GM18517 (cell line): ENCODE measurements around the gene HSPA12A.

Experiments used
- ATAC-seq: cut with Tn5 transposase; IDR thresholded peaks from one replicate; pipeline ENCODE4 v1.9.1; 2021; ENCODE audit warnings: mild to moderate bottlenecking, moderate library complexity; ENCODE audit not compliant: unreplicated experiment

HSPA12A gene

GRCh38 chr10:116744163-116744753 is 1.9 kb upstream of the HSPA12A start:
- no peak for ATAC-seq

- ATAC-seq = no peak
Observed at GRCh38 chr10:116743266-116744064, 1.1 kb upstream of the HSPA12A start.

- ATAC-seq = no peak
Observed at GRCh38 chr10:116741391-116742351, 695 bp downstream of the HSPA12A start.

- ATAC-seq = no peak
Observed at GRCh38 chr10:116740971-116741370, 1.4 kb downstream of the HSPA12A start.

GRCh38 chr10:116738339-116738738 is 4.0 kb downstream of the HSPA12A start:
- no peak for ATAC-seq

- no peak for ATAC-seq
Observed at GRCh38 chr10:116737627-116738327, 4.6 kb downstream of the HSPA12A start.

GRCh38 chr10:116733566-116733965 is 8.8 kb downstream of the HSPA12A start:
- no peak for ATAC-seq

- no peak for ATAC-seq
Observed at GRCh38 chr10:116732573-116732972, 9.8 kb downstream of the HSPA12A start.

- ATAC-seq = no peak
Observed at GRCh38 chr10:116730464-116731260, 11.7 kb downstream of the HSPA12A start.

GRCh38 chr10:116729243-116729642 is 13.1 kb downstream of the HSPA12A start:
- no peak for ATAC-seq

GRCh38 chr10:116728526-116729096 is 13.8 kb downstream of the HSPA12A start:
- no peak for ATAC-seq

GRCh38 chr10:116723428-116724281 is 18.7 kb downstream of the HSPA12A start:
- no peak for ATAC-seq

- ATAC-seq = no peak
Observed at GRCh38 chr10:116722736-116723427, 19.5 kb downstream of the HSPA12A start.

GRCh38 chr10:116721547-116722392 is 20.6 kb downstream of the HSPA12A start:
- ATAC-seq = no peak

GRCh38 chr10:116720668-116721546 is 21.5 kb downstream of the HSPA12A start:
- no peak for ATAC-seq

- no peak for ATAC-seq
Observed at GRCh38 chr10:116720241-116720643, 22.1 kb downstream of the HSPA12A start.
